22Rv1 (cell line): ENCODE measurements around the gene SLC8A1.

Source experiments
- H3K27ac ChIP-seq: fragments of 450-650 bp; 2 replicates; pipeline ENCODE4 v1.5.1; 2017
- CTCF ChIP-seq: fragments of 450-650 bp; IDR thresholded peaks from 2 replicates; pipeline ENCODE4 v1.5.1; 2017; ENCODE audit warnings: mild to moderate bottlenecking
- ZFX ChIP-seq: fragments of 450-650 bp; IDR thresholded peaks from 2 replicates; pipeline ENCODE4 v1.6.1; 2017; ENCODE audit warnings: antibody characterized with exemption, borderline replicate concordance

The SLC8A1 gene

DNA sequence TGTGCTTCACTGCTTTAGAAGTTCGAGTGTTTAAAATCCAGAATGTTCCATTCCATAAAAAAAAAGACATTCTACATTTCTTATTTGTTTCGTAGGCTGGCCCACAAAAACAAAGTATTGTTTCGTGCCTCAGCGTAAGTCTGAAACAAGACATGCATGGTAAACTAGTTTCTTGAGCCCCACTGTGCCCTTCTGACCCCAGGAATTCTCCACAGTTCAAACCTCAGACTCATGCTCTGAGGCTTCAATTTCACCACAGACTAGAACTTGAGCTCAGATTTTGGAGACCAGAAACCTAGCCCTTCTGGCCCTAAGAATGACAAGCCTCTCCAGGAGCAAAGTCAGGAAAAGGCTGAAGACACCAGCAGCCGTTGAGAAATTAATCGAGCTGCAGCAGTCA lies 151.5 kb downstream of the SLC8A1 start:
- TF ChIP-seq ZFX = no peak
- no peak for TF ChIP-seq CTCF
- no peak overlapping the region for H3K27ac ChIP-seq

DNA sequence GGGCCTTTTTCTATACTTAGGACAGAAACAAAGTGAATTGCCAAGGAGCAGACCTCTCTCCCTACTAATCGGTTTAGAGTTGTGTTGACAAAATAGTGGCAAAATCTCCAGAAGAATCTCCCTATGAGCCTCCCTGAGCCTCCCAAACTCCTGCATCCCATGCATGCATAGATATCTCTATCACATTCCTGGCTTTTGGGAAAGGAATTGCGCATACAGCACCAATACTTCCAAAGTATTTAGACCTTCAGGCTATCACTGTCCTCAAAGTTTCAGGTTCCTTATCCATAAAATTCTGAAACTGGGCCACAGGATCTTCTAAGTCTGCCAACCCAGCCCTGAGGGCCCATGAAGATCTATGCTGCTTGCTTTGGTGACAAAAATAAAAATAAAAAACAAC lies 152.1 kb downstream of the SLC8A1 start:
- H3K27ac ChIP-seq = no peak overlapping the region
- TF ChIP-seq CTCF (no peak), ZFX (no peak)

DNA sequence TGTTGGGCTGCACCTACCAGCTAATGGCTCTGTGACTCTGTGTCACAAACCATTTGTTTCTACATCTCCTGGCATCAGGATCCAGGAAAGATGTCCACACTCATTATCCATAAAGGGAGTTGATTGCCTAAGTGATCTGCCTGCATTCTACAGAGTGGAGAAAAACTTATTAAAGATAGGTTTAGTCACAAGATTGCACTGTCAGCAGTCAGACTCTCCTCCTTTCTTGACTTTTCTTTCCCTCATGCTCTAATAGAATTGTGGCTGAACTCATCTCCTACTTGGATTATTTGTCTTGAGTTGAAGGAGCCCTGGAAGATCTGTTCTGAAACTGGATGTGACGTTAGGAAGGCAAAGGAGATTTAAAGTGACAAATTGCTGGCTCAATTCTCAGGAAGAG lies 152.7 kb downstream of the SLC8A1 start:
- TF ChIP-seq CTCF = no peak
- TF ChIP-seq ZFX = no peak

GRCh38 chr2:40298026-40298425 lies 153.9 kb downstream of the SLC8A1 start:
- TF ChIP-seq ZFX (no peak), CTCF (no peak)

More for the DNA sequence above, 152.7 kb downstream of the SLC8A1 start:
- no peak overlapping the region for H3K27ac ChIP-seq

DNA sequence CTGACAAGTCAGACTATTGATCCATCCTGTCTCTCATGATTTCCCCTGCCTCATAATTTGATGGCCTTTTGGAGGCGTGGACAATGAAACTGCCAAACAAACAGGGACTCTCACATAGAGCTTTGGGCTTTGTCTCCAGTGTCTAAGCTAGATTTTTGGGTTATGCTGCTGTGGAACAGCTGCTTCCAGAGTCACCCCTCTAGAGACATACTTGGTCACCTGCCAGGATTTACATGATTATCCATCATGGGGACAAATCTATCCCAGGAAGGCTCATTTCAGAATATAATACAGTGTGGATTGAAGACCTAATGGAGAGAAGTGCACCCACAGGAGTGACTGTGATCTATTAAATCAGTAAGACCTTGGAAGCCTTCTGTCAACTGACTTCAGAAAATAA lies 159.6 kb downstream of the SLC8A1 start:
- H3K27ac ChIP-seq = no peak overlapping the region
- TF ChIP-seq CTCF (no peak), ZFX (no peak)

More at GRCh38 chr2:40298026-40298425, 153.9 kb downstream of the SLC8A1 start:
- H3K27ac ChIP-seq = no peak overlapping the region

DNA sequence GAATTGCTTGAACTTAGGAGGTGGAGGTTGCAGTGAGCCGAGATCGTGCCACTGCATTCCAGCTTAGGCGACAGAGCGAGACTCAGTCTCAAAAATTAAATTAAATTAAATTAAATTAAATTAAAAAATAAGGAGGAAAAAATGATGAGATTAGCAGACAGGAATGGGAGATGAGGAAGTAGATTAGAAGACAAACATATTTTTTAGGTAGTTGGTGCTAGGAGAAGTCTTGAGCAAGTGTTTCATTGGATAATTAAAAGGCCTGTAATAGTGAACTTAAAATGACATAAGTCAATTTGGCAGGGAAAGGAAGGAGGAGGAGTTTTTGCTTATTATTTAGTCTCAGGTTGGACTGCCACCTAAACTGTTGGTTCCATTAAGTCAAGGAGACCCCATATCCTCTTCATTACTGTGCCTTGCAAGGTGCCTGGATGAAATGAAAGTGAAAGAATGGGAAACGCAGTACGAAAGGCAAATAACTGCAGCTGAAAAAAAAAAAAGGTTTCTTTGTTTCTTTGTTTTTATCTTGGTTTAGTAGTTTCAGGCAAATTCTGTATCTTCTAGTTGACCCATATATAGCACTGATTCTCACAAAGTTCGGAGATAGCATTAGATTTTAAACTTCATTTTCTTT lies 162.0 kb downstream of the SLC8A1 start:
- no peak overlapping the region for H3K27ac ChIP-seq
- TF ChIP-seq ZFX (no peak), CTCF (no peak)

GRCh38 chr2:40287773-40288172 lies 164.1 kb downstream of the SLC8A1 start:
- H3K27ac ChIP-seq = no peak overlapping the region
- TF ChIP-seq CTCF (no peak), ZFX (no peak)
